HG03432 (cell line): ENCODE measurements around the gene HAUS5.
"Not testable (repeated sequence)": the region's sequence is repeated elsewhere in the genome, so short reads cannot be mapped to it uniquely, and the experiment has no call there.

ENCODE experiments used
- ATAC-seq: cut with Tn5 transposase; IDR thresholded peaks from one replicate; pipeline ENCODE4 v1.9.1; 2021; ENCODE audit warnings: mild to moderate bottlenecking, moderate library complexity; ENCODE audit not compliant: unreplicated experiment

Gene HAUS5

GRCh38 chr19:35612559-35613321 lies at the start of gene HAUS5:
HAUS5 (plus strand) TSS chr19:35612735; CDS start chr19:35612795, 60 bp downstream.
- ATAC-seq: peak; percentile 79

- ATAC-seq: no peak
Observed at GRCh38 chr19:35562776-35563175, 49.8 kb upstream of the HAUS5 start.

- ATAC-seq: no peak
Observed at GRCh38 chr19:35563207-35563829, 49.2 kb upstream of the HAUS5 start, which contains the start of gene ATP4A. ATP4A (minus strand) TSS chr19:35563658; CDS start chr19:35563629, 29 bp downstream.

GRCh38 chr19:35565016-35565856 lies 47.3 kb upstream of the HAUS5 start:
- ATAC-seq: no peak

GRCh38 chr19:35566738-35567137 lies 45.8 kb upstream of the HAUS5 start:
- ATAC-seq: no peak

- no peak for ATAC-seq
Observed at GRCh38 chr19:35569281-35569781, 43.2 kb upstream of the HAUS5 start.

- ATAC-seq: no peak
Observed at GRCh38 chr19:35571406-35571965, 41.0 kb upstream of the HAUS5 start.

- no peak for ATAC-seq
Observed at GRCh38 chr19:35577918-35578317, 34.6 kb upstream of the HAUS5 start.

GRCh38 chr19:35578707-35579106 lies 33.8 kb upstream of the HAUS5 start:
- ATAC-seq: no peak

GRCh38 chr19:35582760-35583159 lies 29.8 kb upstream of the HAUS5 start:
- ATAC-seq: no peak

GRCh38 chr19:35585848-35586247 lies 26.7 kb upstream of the HAUS5 start, which contains the start of gene PMIS2:
PMIS2 (plus strand) TSS chr19:35586173; CDS start chr19:35586260, 87 bp downstream.
- ATAC-seq: no peak

- no peak for ATAC-seq
Observed at GRCh38 chr19:35587321-35587720, 25.2 kb upstream of the HAUS5 start.

GRCh38 chr19:35590875-35591274 lies 21.7 kb upstream of the HAUS5 start:
- no peak for ATAC-seq

GRCh38 chr19:35592226-35592625 lies 20.3 kb upstream of the HAUS5 start:
- ATAC-seq: no peak

GRCh38 chr19:35595026-35595425 lies 17.5 kb upstream of the HAUS5 start:
- not testable (repeated sequence) for ATAC-seq

- ATAC-seq: no peak
Observed at GRCh38 chr19:35595928-35596327, 16.6 kb upstream of the HAUS5 start.

GRCh38 chr19:35596366-35596999 lies 16.1 kb upstream of the HAUS5 start:
- no peak for ATAC-seq

GRCh38 chr19:35601971-35602370 lies 10.6 kb upstream of the HAUS5 start:
- ATAC-seq: no peak

GRCh38 chr19:35604436-35604835 lies 8.1 kb upstream of the HAUS5 start:
- ATAC-seq: not testable (repeated sequence)

GRCh38 chr19:35607170-35607569 lies 5.4 kb upstream of the HAUS5 start:
- not testable (repeated sequence) for ATAC-seq
